Neural progenitor cell (in vitro differentiated cells): Measurements from ENCODE around the gene RGL4.

Experiments used
- CTCF ChIP-seq: fragments of 200-600 bp; sonication (generic); IDR thresholded peaks from 2 replicates; pipeline ENCODE4 v1.5.1; 2017; ENCODE audit warnings: antibody characterized with exemption, mild to moderate bottlenecking
- EZH2phosphoT487 ChIP-seq: fragments of 200-600 bp; sonication (generic); IDR thresholded peaks from 2 replicates; pipeline ENCODE4 v1.6.1; 2017; ENCODE audit warnings: antibody characterized with exemption

DNA sequence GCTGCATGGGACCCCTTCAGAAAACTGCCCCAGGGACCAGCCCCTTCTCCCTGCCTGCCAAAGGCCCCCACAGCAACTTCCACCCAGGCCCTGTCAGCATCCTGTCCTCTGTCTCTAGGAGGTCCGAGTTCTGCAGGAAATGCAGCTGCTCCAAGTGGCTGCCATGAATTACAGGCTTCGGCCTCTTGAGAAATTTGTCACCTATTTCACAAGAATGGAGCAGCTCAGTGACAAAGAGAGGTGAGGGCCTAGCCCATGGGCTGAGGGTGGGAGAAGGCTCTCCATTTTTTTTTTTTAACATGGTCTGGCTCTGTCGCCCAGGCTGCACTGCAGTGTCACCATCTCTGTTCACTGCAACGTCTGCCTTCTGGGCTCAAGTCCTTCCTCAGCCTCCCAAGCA, 7.3 kb downstream of the RGL4 start:
- TF ChIP-seq CTCF: no peak
- TF ChIP-seq EZH2phosphoT487: no peak
